HEK293 (cell line): Measurements from ENCODE around the gene ARHGAP6.

Experiments used
- SETDB1 ChIP-seq: IDR thresholded peaks from one replicate; pipeline ENCODE4 v1.6.1; 2017; ENCODE audit warnings: mild to moderate bottlenecking, low read length, moderate library complexity, mixed read lengths; ENCODE audit not compliant: insufficient read length
- SP2 ChIP-seq: fragments of 450-650 bp; formaldehyde crosslinking; IDR thresholded peaks from 2 replicates; pipeline ENCODE4 v1.5.1; 2016; ENCODE audit warnings: missing biosample characterization, missing genetic modification characterization
- ZEB2 ChIP-seq: fragments of 450-650 bp; formaldehyde crosslinking; IDR thresholded peaks from 2 replicates; pipeline ENCODE4 v1.5.1; 2016; ENCODE audit warnings: missing biosample characterization, missing genetic modification characterization
- ZNF174 ChIP-seq: fragments of 450-650 bp; formaldehyde crosslinking; IDR thresholded peaks from 2 replicates; pipeline ENCODE4 v1.5.0; 2017; ENCODE audit warnings: missing biosample characterization, mild to moderate bottlenecking, missing genetic modification characterization
- ZNF350 ChIP-seq: fragments of 450-650 bp; formaldehyde crosslinking; IDR thresholded peaks from 2 replicates; pipeline ENCODE4 v1.5.0; 2017; ENCODE audit warnings: missing biosample characterization, mild to moderate bottlenecking, missing genetic modification characterization
- ZNF549 ChIP-seq: fragments of 450-650 bp; IDR thresholded peaks from 2 replicates; pipeline ENCODE4 v1.5.1; 2018; ENCODE audit warnings: missing biosample characterization, missing genetic modification characterization, mild to moderate bottlenecking, inconsistent platforms, moderate library complexity
- ZNF629 ChIP-seq: fragments of 450-650 bp; formaldehyde crosslinking; IDR thresholded peaks from 2 replicates; pipeline ENCODE4 v1.5.1; 2017; ENCODE audit warnings: missing biosample characterization, missing genetic modification characterization
- ZNF654 ChIP-seq: fragments of 450-650 bp; formaldehyde crosslinking; IDR thresholded peaks from 2 replicates; pipeline ENCODE4 v1.5.1; 2016; ENCODE audit warnings: low read depth, missing biosample characterization, missing genetic modification characterization
- ZNF677 ChIP-seq: fragments of 450-650 bp; IDR thresholded peaks from 2 replicates; pipeline ENCODE4 v1.5.0; 2018; ENCODE audit warnings: missing biosample characterization, mild to moderate bottlenecking, missing genetic modification characterization, moderate library complexity
- TF ChIP-seq, protein P1 (sequence below): fragments of 450-650 bp; formaldehyde crosslinking; IDR thresholded peaks from 2 replicates; pipeline ENCODE4 v1.5.1; 2016; ENCODE audit warnings: missing biosample characterization, missing genetic modification characterization

- TF ChIP-seq, protein P1, sequence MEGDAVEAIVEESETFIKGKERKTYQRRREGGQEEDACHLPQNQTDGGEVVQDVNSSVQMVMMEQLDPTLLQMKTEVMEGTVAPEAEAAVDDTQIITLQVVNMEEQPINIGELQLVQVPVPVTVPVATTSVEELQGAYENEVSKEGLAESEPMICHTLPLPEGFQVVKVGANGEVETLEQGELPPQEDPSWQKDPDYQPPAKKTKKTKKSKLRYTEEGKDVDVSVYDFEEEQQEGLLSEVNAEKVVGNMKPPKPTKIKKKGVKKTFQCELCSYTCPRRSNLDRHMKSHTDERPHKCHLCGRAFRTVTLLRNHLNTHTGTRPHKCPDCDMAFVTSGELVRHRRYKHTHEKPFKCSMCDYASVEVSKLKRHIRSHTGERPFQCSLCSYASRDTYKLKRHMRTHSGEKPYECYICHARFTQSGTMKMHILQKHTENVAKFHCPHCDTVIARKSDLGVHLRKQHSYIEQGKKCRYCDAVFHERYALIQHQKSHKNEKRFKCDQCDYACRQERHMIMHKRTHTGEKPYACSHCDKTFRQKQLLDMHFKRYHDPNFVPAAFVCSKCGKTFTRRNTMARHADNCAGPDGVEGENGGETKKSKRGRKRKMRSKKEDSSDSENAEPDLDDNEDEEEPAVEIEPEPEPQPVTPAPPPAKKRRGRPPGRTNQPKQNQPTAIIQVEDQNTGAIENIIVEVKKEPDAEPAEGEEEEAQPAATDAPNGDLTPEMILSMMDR (tag by site-specific recombination): no peak
- TF ChIP-seq SP2 (no peak), ZEB2 (tag by site-specific recombination) (no peak), ZNF654 (tag by site-specific recombination) (no peak), ZNF350 (tag by site-specific recombination) (no peak), ZNF677 (no peak), ZNF549 (tag by site-specific recombination) (no peak), SETDB1 (no peak), ZNF629 (tag by site-specific recombination) (no peak), ZNF174 (tag by site-specific recombination) (no peak)
Observed at GRCh38 chrX:11269996-11270395, 395.7 kb downstream of the ARHGAP6 start.
